Nephron progenitor cell (in vitro differentiated cells): ENCODE results near the gene GTPBP4.
"Not testable (repeated sequence)": the region's sequence is repeated elsewhere in the genome, so short reads cannot be mapped to it uniquely, and the experiment has no call there.

Experiments used
- DNase-seq: peaks from one replicate; pipeline ENCODE4 v3.0.0; 2021
- H3K27ac Mint-ChIP-seq: 2 replicates; pipeline ENCODE4 v1.8.0; 2021; ENCODE audit warnings: mild to moderate bottlenecking, moderate library complexity, mixed read lengths
- H3K27me3 Mint-ChIP-seq: 2 replicates; pipeline ENCODE4 v1.8.0; 2021; ENCODE audit warnings: mild to moderate bottlenecking, low read depth, mixed read lengths; ENCODE audit not compliant: poor library complexity
- H3K36me3 Mint-ChIP-seq: 2 replicates; pipeline ENCODE4 v1.8.0; 2021; ENCODE audit warnings: low read depth, mixed read lengths
- H3K4me1 Mint-ChIP-seq: 2 replicates; pipeline ENCODE4 v1.8.0; 2021; ENCODE audit warnings: mixed read lengths
- H3K4me3 Mint-ChIP-seq: 2 replicates; pipeline ENCODE4 v1.8.0; 2021; ENCODE audit warnings: mild to moderate bottlenecking, moderate library complexity, mixed read lengths
- H3K9me3 Mint-ChIP-seq: 2 replicates; pipeline ENCODE4 v1.8.0; 2021; ENCODE audit warnings: mild to moderate bottlenecking, moderate library complexity, mixed read lengths
- CTCF ChIP-seq: fragments of 200-600 bp; sonication (generic); IDR thresholded peaks from 2 replicates; pipeline ENCODE4 v1.5.0; 2021; ENCODE audit warnings: antibody characterized with exemption

The GTPBP4 gene

DNA sequence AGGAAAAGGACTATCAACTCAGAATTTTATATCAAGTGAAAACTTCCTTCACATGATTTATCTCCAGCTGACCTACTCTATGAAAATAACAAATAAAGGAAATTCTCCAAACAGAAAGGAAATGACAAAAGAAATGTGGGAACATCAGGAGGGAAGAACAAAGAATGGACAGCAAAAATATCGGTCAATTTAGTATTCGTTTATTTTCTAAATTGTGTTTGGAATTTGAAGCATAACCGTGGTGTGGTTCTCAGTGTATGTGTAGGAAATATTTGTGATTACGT, 76.7 kb downstream of the GTPBP4 start:
- no peak overlapping the region for H3K27ac Mint-ChIP-seq
- no peaks in the 10 kb centered on the region for H3K9me3 Mint-ChIP-seq
- no peaks in the 10 kb centered on the region for H3K27me3 Mint-ChIP-seq
- H3K4me3 Mint-ChIP-seq, result no peak overlapping the region
- peaks cover 6% of the 10 kb centered on the region for H3K4me1 Mint-ChIP-seq
- no peak for TF ChIP-seq CTCF
- H3K36me3 Mint-ChIP-seq, result peaks cover 31% of the 10 kb centered on the region
- no peak for DNase-seq

GRCh38 chr10:1066734-1067133, 78.5 kb downstream of the GTPBP4 start:
- Mint-ChIP-seq H3K27ac (peak overlapping the region; percentile 57), H3K36me3 (peaks cover 35% of the 10 kb centered on the region)
- DNase-seq, H3K4me1 Mint-ChIP-seq, H3K9me3 Mint-ChIP-seq, H3K4me3 Mint-ChIP-seq, H3K27me3 Mint-ChIP-seq: not testable (repeated sequence)

- DNase-seq, result no peak
- Mint-ChIP-seq H3K9me3 (no peaks in the 10 kb centered on the region), H3K36me3 (peaks cover 43% of the 10 kb centered on the region)
Measured at GRCh38 chr10:1068380-1069361, 80.4 kb downstream of the GTPBP4 start.

More at GRCh38 chr10:1068380-1069361, 80.4 kb downstream of the GTPBP4 start:
- Mint-ChIP-seq H3K4me3 (no peak overlapping the region), H3K4me1 (peaks cover 6% of the 10 kb centered on the region), H3K27me3 (peaks cover 5% of the 10 kb centered on the region), H3K27ac (no peak overlapping the region)
- TF ChIP-seq CTCF, result no peak
